ENCODE results near the gene FOLR3. TPM values are rescaled to one million over a fixed set of nuclear protein-coding genes. Genes with fewer than 3 reads are reported as not detected.

FOLR3 gene
- total and polyA plus RNA-seq, 5 donors, result 0.49 to 1.2 (median 1.1) TPM; not detected in 2

- Histone ChIP-seq H3K27me3 (ENCODE audit: control insufficient read depth, insufficient read depth) (no peaks in the 10 kb centered on the region), H3K27ac (ENCODE audit: low read length) (no peak overlapping the region), H3K4me3 (ENCODE audit: low read length) (no peak overlapping the region), H3K9me3 (ENCODE audit: control insufficient read depth, low read length) (no peaks in the 10 kb centered on the region), H3K4me1 (ENCODE audit: control insufficient read depth, insufficient read depth, low read length) (peaks cover 1% of the 10 kb centered on the region)
- ATAC-seq (no peak), DNase-seq (no peak)
- intact Hi-C loops (cut with DNase I), result no loop called here
- 93% methylated on average over 1 of the region's 1 CpG for WGBS
Observed at GRCh38 chr11:72188267-72188666, 52.7 kb downstream of the FOLR3 start.

Other genes with a start within 250 kb of the FOLR3 start
- 1 to 10 TPM; 4.6 to 6.0 (median 5.0) TPM for gene XNDC1N, start 207.1 kb upstream of the FOLR3 start, total RNA-seq
- 3.1 TPM for gene XNDC1N, start 207.1 kb upstream of the FOLR3 start, polyA plus RNA-seq
- gene RNF121, start 206.7 kb upstream of the FOLR3 start, total RNA-seq, result 10 to 100 TPM; 21.8 to 26.8 (median 23.0) TPM
- gene RNF121, start 206.7 kb upstream of the FOLR3 start, polyA plus RNA-seq, result 12.2 TPM
- 1 to 10 TPM; 2.7 to 5.3 (median 4.1) TPM for gene IL18BP, start 136.8 kb upstream of the FOLR3 start, total RNA-seq
- 3.3 TPM for gene IL18BP, start 136.8 kb upstream of the FOLR3 start, polyA plus RNA-seq
- 100 to 1,000 TPM in 3 of 4 donors, 10 to 100 TPM in 1; 75.8 to 125 (median 102) TPM for gene NUMA1, start 55.2 kb upstream of the FOLR3 start, total RNA-seq
- 104 TPM for gene NUMA1, start 55.2 kb upstream of the FOLR3 start, polyA plus RNA-seq
- gene LRRC51, start 54.9 kb upstream of the FOLR3 start, total RNA-seq, result 1 to 10 TPM; 3.8 to 5.5 (median 4.9) TPM
- gene LRRC51, start 54.9 kb upstream of the FOLR3 start, polyA plus RNA-seq, result 3.8 TPM
- gene LAMTOR1, start 32.4 kb upstream of the FOLR3 start, total RNA-seq, result 10 to 100 TPM; 70.7 to 88.5 (median 80.7) TPM
- 124 TPM for gene LAMTOR1, start 32.4 kb upstream of the FOLR3 start, polyA plus RNA-seq
- not detected for gene TOMT, start 29.8 kb upstream of the FOLR3 start, total RNA-seq
- gene TOMT, start 29.8 kb upstream of the FOLR3 start, polyA plus RNA-seq, result not detected
- gene ANAPC15, start 23.0 kb upstream of the FOLR3 start, total RNA-seq, result 10 to 100 TPM; 36.3 to 50.1 (median 40.0) TPM
- gene ANAPC15, start 23.0 kb upstream of the FOLR3 start, polyA plus RNA-seq, result 77.7 TPM
- gene FOLR1, start 56.4 kb downstream of the FOLR3 start, total RNA-seq, result under 1 TPM in 2 of 4 donors, not detected in 2; 0.26 to 0.32 TPM
- 0.18 TPM for gene FOLR1, start 56.4 kb downstream of the FOLR3 start, polyA plus RNA-seq
- 10 to 100 TPM; 29.8 to 41.2 (median 38.7) TPM for gene FOLR2, start 81.1 kb downstream of the FOLR3 start, total RNA-seq
- 11.9 TPM for gene FOLR2, start 81.1 kb downstream of the FOLR3 start, polyA plus RNA-seq
- 100 to 1,000 TPM; 107 to 149 (median 125) TPM for gene INPPL1, start 89.0 kb downstream of the FOLR3 start, total RNA-seq
- 79.2 TPM for gene INPPL1, start 89.0 kb downstream of the FOLR3 start, polyA plus RNA-seq
- gene PHOX2A, start 108.5 kb downstream of the FOLR3 start, total RNA-seq, result not detected
- 0.18 TPM for gene PHOX2A, start 108.5 kb downstream of the FOLR3 start, polyA plus RNA-seq